ENCODE data around the gene NELL2.

Gene NELL2

GRCh38 chr12:44504799-44505198 lies 371.3 kb downstream of the NELL2 start:
- TF ChIP-seq, protein P1, sequence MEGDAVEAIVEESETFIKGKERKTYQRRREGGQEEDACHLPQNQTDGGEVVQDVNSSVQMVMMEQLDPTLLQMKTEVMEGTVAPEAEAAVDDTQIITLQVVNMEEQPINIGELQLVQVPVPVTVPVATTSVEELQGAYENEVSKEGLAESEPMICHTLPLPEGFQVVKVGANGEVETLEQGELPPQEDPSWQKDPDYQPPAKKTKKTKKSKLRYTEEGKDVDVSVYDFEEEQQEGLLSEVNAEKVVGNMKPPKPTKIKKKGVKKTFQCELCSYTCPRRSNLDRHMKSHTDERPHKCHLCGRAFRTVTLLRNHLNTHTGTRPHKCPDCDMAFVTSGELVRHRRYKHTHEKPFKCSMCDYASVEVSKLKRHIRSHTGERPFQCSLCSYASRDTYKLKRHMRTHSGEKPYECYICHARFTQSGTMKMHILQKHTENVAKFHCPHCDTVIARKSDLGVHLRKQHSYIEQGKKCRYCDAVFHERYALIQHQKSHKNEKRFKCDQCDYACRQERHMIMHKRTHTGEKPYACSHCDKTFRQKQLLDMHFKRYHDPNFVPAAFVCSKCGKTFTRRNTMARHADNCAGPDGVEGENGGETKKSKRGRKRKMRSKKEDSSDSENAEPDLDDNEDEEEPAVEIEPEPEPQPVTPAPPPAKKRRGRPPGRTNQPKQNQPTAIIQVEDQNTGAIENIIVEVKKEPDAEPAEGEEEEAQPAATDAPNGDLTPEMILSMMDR (conservative IDR thresholded peaks at IDR 0.05; ENCODE audit: low read depth, low read length) = no peak
- DNase-seq (ENCODE audit: low read depth) = no peak
- no peak overlapping the region for H3K4me3 ChIP-seq (ENCODE audit: low read depth, low read length)

DNA sequence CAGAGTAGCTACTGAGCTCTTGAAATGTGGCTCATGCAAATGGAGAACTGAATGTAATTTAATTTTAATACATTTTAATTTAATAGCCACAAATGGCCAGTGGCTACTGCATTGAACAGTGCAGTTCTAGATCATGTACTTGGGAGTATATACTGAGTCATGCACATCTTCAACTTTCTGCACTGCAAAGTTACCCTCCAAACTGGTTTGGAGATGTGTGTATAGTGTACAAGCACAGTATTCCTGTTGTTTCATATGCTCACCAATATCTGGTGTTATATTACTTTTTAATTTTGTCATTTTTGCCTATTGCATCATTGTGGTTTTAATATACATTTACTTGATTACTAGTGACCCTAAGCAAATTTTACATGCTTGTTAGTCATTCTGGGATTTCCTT lies 372.8 kb downstream of the NELL2 start:
- no peak overlapping the region for H3K4me3 ChIP-seq (ENCODE audit: low read depth, low read length)
- DNase-seq (ENCODE audit: low read depth) = no peak
- TF ChIP-seq, protein P1 (conservative IDR thresholded peaks at IDR 0.05; ENCODE audit: low read depth, low read length) = no peak

GRCh38 chr12:44502681-44503080 lies 373.4 kb downstream of the NELL2 start:
- DNase-seq (ENCODE audit: low read depth) = no peak
- H3K4me3 ChIP-seq (ENCODE audit: low read depth, low read length) = no peak overlapping the region
- TF ChIP-seq, protein P1 (conservative IDR thresholded peaks at IDR 0.05; ENCODE audit: low read depth, low read length) = no peak

- no peak overlapping the region for H3K4me3 ChIP-seq (ENCODE audit: low read depth, low read length)
- no peak for DNase-seq (ENCODE audit: low read depth)
- TF ChIP-seq, protein P1 (conservative IDR thresholded peaks at IDR 0.05; ENCODE audit: low read depth, low read length) = no peak
Measured at GRCh38 chr12:44500423-44500822, 375.7 kb downstream of the NELL2 start.

DNA sequence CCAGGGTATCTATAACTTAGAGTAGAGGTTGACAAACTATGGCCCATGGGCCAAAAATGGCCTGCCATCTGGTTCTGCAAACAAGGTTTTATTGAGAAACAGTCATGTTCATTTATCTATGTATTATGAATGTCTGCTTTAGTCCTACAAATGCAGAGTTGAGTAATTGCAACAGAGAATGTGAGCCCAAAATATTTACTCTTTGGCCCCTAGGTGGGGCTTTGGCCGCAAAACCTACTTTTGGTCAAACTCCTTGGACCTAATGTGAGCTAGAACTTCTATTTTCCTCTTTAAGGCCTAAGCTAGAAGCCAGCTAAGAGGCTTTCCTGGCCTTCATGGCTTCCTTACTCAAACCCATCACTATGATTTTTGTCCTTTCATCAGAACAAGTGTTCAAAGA lies 379.1 kb downstream of the NELL2 start:
- TF ChIP-seq, protein P1 (conservative IDR thresholded peaks at IDR 0.05; ENCODE audit: low read depth, low read length) = no peak
- H3K4me3 ChIP-seq (ENCODE audit: low read depth, low read length) = no peak overlapping the region
- no peak for DNase-seq (ENCODE audit: low read depth)

DNA sequence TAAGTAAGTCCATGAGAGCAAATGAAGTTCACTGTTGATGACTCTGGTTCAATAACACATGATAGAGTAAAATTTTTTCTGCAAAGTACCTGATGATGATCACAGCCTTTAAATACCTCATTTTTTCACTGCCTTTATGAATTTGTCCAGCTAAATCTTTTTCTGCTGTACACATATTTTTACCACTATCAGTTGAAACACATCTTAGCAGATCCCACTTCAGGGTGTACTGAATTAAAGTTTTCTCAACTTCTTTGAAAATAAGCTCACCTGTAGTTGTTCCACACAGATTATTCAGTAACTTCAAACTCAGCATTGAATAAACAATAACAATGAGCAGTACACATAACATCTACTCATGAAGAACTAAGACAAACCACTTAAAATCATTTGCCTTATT lies 385.9 kb downstream of the NELL2 start:
- DNase-seq (ENCODE audit: low read depth) = no peak
- TF ChIP-seq, protein P1 (conservative IDR thresholded peaks at IDR 0.05; ENCODE audit: low read depth, low read length) = no peak
- no peak overlapping the region for H3K4me3 ChIP-seq (ENCODE audit: low read depth, low read length)

- TF ChIP-seq, protein P1 (conservative IDR thresholded peaks at IDR 0.05; ENCODE audit: low read depth, low read length) = no peak
- no peak overlapping the region for H3K4me3 ChIP-seq (ENCODE audit: low read depth, low read length)
- no peak for DNase-seq (ENCODE audit: low read depth)
Measured at GRCh38 chr12:44488180-44488579, 387.9 kb downstream of the NELL2 start.
